Inflammatory macrophage treated with lipopolysaccharide for 4 hours (primary cell): ENCODE data around the gene STRC.
"Not testable (repeated sequence)": the region's sequence is repeated elsewhere in the genome, so short reads cannot be mapped to it uniquely, and the experiment has no call there.

Experiments
- DNase-seq: peaks from one replicate; pipeline ENCODE4 v3.0.0-alpha.2; 2020

The STRC gene

GRCh38 chr15:43618700-43619099, at the start of gene STRC:
STRC (minus strand) TSS chr15:43618800; CDS start chr15:43618722, 78 bp downstream.
- not testable (repeated sequence) for DNase-seq

DNA sequence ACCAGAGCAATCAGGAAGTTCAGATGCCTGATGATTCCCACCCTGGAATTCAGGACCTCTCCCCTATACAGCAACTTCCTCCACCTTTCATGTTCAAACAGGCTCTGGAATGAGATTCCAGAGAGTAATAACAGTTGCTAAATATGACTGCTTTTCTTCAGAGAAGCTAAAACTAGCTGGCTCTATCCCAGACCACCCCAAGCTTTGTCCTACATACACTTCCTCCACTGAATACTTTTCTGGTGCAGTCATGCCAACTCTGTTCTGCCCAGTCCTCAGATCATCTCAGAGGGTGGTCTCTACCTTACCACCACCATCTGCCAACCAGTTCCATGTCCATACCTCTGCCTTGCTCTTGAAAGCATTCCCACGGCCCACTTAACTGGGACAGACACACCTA, 47.6 kb upstream of the STRC start:
- not testable (repeated sequence) for DNase-seq

DNA sequence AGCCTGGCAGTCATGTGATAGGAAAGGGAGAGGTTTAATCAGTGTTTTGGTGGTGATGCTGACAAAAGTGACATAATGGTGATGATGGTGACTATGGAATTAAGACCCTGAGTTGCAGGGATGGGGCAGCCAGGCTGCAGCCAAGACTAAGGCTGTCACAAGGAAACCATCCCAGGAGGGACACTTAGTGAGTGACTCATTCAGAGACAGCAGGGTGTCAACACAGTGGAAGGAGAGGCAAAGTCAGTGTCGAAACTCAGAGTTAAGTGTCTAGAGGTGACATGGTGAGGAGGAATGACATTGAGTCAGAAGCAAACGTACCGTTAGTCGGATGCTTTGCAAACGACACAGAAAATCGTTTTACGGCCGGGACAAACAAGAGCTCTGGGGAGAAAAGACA, 44.7 kb upstream of the STRC start:
- DNase-seq: not testable (repeated sequence)

DNA sequence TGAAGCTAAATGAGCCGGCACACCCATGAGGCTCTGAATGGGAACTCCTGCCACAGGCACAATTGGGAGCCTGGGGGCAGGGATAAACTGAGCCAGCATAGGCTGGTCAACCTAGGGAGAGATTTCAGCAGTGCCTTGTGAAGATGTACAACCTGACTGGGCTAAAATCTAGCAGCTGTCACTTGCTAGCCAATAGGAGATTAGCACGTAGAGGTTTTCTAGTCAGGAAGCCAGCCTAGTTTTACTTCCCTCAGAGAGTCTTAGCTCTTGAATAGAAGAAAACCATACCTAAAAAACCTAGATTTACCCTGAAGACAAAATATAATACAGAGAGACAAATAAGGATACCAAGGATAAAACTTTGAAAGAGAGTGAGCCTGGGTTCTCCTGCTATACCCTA, 43.7 kb upstream of the STRC start:
- not testable (repeated sequence) for DNase-seq

DNA sequence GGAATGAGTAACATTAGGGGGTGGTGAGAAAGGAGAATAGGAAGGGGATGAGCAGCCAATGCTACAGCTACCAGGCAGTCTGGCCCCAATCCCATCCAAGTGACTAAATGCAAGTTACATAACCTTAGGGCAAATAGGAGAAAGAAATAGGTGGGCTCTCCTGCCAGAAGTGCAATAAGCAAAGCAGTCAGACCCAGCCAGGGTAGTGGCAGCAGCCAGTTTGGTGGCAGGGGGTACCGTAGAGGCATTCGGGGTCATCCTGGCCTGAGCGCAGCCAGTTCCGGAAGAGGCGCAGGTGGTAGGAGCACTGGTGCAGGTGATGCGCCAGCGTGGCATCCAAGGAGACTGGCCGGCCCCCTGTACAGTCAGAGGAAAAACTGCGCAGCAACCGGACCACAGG, 41.1 kb upstream of the STRC start:
- DNase-seq: not testable (repeated sequence)

- not testable (repeated sequence) for DNase-seq
These were observed 30.9 kb upstream of the STRC start for GRCh38 chr15:43649430-43649926.

DNA sequence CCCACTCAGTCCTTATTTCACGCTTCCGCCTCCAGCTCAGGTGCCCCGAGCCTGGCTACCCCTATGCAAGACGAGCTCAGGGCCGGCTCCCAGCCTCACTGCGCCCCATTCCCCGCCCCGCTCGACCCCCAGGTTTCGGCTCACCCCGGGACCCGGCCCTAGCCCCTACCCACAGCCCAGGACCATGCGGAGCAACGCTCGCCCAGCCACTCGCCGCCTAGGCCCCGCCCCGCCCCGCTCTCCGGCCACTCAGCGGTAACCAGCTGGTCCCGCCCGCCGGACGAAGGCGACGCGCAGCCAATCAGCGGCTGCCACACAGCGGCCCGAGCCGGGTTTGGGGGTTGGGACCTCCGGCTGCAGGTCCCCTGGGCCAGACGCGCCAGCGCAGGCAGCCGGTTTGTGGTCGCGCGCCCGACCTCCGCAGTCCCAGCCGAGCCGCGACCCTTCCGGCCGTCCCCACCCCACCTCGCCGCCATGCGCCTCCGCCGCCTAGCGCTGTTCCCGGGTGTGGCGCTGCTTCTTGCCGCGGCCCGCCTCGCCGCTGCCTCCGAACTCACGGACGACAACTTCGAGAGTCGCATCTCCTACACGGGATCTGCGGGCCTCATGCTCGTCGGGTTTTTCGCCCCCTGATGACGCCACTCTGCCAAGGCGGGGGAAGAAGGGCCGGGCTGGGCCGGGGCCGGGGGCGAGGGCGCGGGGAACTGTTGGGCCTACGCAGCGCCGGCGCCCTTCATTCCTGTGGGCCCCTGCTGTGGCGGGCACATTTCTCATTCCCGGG, 30.2 kb upstream of the STRC start, which contains the start of gene CATSPER2:
Gene CATSPER2, minus strand, starts transcription at position 196 of the 781 bp plus-strand sequence. CDS start 783 bp downstream, outside the sequence.
- no peak for DNase-seq

- not testable (repeated sequence) for DNase-seq
These were observed 20.0 kb upstream of the STRC start for GRCh38 chr15:43638464-43639204.

- DNase-seq: not testable (repeated sequence)
These were observed 8.3 kb upstream of the STRC start for GRCh38 chr15:43626937-43627336.

GRCh38 chr15:43625106-43625505, 6.5 kb upstream of the STRC start:
- DNase-seq: no peak

DNA sequence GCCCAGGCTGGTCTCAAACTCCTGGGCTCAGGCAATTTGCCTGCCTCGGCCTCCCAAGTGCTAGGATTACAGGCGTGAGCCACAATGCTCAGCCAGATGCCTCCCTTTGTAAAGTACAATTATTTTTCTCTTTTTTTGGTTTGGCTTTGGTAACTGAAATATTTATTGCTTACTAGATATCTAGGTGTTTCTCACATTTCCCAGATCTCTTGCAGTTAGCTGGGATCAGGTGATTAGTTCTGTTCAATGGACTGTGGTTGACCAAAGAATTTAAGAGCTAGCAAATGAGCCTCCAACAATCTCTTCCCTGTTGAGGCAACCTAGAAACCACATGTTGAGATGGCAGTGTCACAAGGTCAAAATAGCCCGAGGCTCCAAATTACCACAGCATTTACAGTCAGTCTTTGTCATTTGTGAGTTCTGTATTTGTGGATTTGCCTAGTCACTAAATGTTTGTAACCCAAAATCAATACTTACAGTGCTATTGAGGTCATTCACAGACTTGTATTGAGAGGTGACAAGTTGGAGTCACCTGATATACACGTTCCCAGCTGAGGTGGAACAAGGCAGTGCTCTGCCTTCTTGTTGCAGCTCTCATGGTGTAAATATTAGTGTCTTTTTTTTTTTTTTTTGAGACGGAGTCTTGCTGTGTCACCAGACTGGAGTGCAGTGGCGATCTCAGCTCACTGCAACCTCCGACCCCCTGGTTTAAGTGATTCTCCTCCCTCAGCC, 3.6 kb upstream of the STRC start:
- DNase-seq: not testable (repeated sequence)

- DNase-seq: not testable (repeated sequence)
These were observed 850 bp downstream of the STRC start for GRCh38 chr15:43617750-43618149.

DNA sequence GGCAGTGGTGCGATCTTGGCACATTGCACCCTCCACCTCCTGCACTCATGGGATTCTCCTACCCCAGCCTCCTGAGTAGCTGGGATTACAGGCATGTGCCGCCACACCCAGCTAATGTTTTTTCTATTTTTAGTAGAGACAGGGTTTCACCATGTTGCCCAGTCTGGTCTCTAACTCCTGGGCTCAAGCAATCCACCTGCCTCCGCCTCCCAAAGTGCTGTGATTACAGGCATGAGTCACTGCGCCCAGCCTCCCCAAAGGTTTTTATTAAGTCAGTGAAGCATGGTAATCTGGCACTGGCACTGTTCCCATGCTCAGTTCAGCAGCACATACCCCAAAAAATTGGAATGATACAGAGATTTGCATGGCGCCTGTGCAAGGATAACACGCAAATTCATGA, 16.4 kb downstream of the STRC start:
- DNase-seq: not testable (repeated sequence)

GRCh38 chr15:43600200-43600599, 18.4 kb downstream of the STRC start:
- not testable (repeated sequence) for DNase-seq

GRCh38 chr15:43599131-43599530, 19.5 kb downstream of the STRC start:
- DNase-seq: not testable (repeated sequence)

DNA sequence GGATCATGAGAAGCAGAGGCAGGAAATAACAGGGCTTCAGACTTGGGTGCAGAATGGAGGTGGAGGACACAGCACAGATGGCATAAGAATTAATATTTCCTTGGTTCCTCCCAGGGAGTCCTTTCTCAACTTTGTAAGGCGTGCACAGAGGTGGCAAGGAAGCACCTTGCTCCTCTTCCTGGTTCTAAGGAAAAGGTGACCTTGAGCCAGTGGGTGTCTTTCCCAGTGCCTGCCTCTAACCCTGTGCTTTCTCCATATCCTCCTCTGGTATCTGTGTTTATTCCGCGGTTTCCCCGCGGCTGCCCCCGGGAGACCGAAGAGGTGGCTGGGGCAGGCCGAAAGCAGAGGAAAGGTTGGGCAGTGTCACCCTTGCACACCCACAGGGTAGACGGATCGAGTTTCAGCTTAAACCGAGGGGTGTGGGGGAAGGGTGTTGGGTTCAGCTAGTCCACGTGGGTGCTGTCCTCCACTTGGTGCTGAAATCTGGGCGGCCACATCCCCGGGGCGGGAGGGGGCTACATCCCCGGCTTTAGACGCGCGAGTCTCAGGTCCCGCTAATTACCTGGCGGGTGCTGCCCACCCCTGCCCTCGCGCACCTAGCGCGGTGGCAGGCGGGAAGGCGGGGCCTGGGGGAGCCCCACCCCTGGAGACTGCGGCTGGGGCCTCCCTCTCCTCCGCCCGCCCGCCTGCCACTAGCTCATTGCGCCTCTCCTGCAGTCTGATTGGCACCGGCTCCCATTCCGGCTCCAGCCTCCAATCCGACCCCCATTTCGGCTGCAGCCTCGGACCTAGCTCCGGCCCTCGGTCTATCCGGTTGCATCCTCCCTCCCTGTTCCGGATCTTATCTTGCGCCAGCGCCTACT, 25.0 kb downstream of the STRC start, which contains the start of gene CKMT1B:
Gene CKMT1B, plus strand, starts transcription at position 700 of the 863 bp plus-strand sequence. CDS start 192 bp downstream, outside the sequence.
- not testable (repeated sequence) for DNase-seq

DNA sequence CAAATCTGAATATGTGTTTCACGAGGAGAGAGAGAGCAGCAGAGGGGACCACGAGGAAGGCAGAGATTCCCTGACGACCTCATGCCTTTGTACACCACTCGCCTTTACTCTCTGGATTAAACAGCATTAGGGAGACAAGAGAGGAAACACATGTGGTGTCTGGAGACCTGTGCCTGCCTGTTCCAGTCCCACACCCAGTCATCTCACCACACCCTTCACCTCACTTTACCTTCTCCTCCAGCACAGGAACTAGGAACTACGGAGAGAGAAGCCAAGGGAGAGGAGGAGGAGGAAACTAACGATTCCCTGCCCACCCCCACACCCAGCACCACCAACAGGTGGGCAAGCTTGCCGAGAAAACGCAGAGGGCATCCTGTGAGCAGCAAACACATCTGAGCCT, 25.8 kb downstream of the STRC start:
- DNase-seq: not testable (repeated sequence)

GRCh38 chr15:43589778-43590466, 28.7 kb downstream of the STRC start, which contains the start of gene PPIP5K1:
PPIP5K1 (minus strand) TSS chr15:43590208; CDS start chr15:43584504, 5,704 bp downstream.
- DNase-seq: not testable (repeated sequence)

DNA sequence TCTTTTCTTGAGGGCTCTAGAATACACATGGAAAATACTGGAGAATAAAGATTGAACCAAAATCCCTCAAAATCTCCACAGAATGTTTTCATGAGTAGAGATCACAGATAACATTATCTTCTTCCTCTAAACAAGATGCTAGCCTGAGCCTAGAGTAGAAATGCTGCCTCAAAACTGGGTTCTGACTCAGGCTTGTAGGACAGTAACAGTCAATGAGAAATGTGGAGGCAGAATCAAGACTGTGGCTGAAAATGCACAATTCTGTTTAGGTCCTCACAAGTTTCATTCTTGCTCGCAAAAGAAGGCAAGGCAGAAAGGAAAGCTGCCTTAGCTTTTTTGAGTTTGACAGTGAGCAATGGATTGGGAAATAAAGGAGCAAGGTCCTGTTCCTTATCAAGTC, 44.0 kb downstream of the STRC start:
- not testable (repeated sequence) for DNase-seq

DNA sequence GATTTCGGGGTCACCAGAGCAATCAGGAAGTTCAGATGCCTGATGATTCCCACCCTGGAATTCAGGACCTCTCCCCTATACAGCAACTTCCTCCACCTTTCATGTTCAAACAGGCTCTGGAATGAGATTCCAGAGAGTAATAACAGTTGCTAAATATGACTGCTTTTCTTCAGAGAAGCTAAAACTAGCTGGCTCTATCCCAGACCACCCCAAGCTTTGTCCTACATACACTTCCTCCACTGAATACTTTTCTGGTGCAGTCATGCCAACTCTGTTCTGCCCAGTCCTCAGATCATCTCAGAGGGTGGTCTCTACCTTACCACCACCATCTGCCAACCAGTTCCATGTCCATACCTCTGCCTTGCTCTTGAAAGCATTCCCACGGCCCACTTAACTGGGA, 52.0 kb downstream of the STRC start:
- DNase-seq: not testable (repeated sequence)

GRCh38 chr15:43563793-43564192, 54.8 kb downstream of the STRC start:
- not testable (repeated sequence) for DNase-seq
